ENCODE data around the gene DMRT2. TPM values are rescaled to one million over a fixed set of nuclear protein-coding genes. Genes with fewer than 3 reads are reported as not detected.

Gene DMRT2
- total and polyA plus RNA-seq, 4 donors = 0.03 TPM; not detected in 3

GRCh38 chr9:1094749-1095148 is 44.6 kb downstream of the DMRT2 start:
- Histone ChIP-seq H3K9ac (ENCODE audit: low read depth in 1 of 2, low read length in 2 of 2) (no peak overlapping the region), H3K27ac (ENCODE audit: low read depth in 1 of 2, low read length in 2 of 2) (no peak overlapping the region), H3K9me3 (ENCODE audit: control insufficient read depth in 4 of 4, low read length in 3 of 4) (no peaks in the 10 kb centered on the region), H3K4me3 (ENCODE audit: low read depth in 1 of 3, low read length in 3 of 3) (no peak overlapping the region), H3K4me1 (ENCODE audit: control insufficient read depth in 4 of 4, insufficient read depth in 4 of 4, low read length in 3 of 4) (no peaks in the 10 kb centered on the region), H3K27me3 (ENCODE audit: control insufficient read depth in 4 of 4, insufficient read depth in 4 of 4, low read length in 3 of 4) (no peaks in the 10 kb centered on the region), H3K36me3 (ENCODE audit: control insufficient read depth in 4 of 4, insufficient read depth in 3 of 4, low read depth in 1 of 4, low read length in 3 of 4) (no peaks in the 10 kb centered on the region)
- DNase-seq (ENCODE audit: low spot score) = no peak
- TF ChIP-seq GABPA (IDR thresholded peaks at IDR 0.05 in 1 of 2, conservative IDR thresholded peaks at IDR 0.05 in 1 of 2) (no peak), FOXA2 (IDR thresholded peaks at IDR 0.05) (no peak), JUND (IDR thresholded peaks at IDR 0.05) (no peak), NR2F2 (IDR thresholded peaks at IDR 0.05) (no peak), YY1 (IDR thresholded peaks at IDR 0.05) (no peak), FOXA1 (IDR thresholded peaks at IDR 0.05) (no peak), SP1 (IDR thresholded peaks at IDR 0.05) (no peak)
- TF ChIP-seq, protein P1, sequence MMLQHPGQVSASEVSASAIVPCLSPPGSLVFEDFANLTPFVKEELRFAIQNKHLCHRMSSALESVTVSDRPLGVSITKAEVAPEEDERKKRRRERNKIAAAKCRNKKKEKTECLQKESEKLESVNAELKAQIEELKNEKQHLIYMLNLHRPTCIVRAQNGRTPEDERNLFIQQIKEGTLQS (IDR thresholded peaks at IDR 0.05) = no peak
- WGBS = 85% methylated on average over 3 of the region's 3 CpGs

- H3K9ac ChIP-seq (ENCODE audit: low read depth in 1 of 2, low read length in 2 of 2) = no peak overlapping the region
- DNase-seq (ENCODE audit: low spot score) = no peak
- no peak overlapping the region for H3K4me3 ChIP-seq (ENCODE audit: low read depth in 1 of 3, low read length in 3 of 3)
- 78% methylated on average over 9 of the region's 9 CpGs for WGBS
- H3K9me3 ChIP-seq (ENCODE audit: control insufficient read depth in 4 of 4, low read length in 3 of 4) = no peaks in the 10 kb centered on the region
- no peaks in the 10 kb centered on the region for H3K36me3 ChIP-seq (ENCODE audit: control insufficient read depth in 4 of 4, insufficient read depth in 3 of 4, low read depth in 1 of 4, low read length in 3 of 4)
- no peak overlapping the region for H3K27ac ChIP-seq (ENCODE audit: low read depth in 1 of 2, low read length in 2 of 2)
- TF ChIP-seq ZBTB33 (IDR thresholded peaks at IDR 0.05) = no peak
- TF ChIP-seq JUND (IDR thresholded peaks at IDR 0.05) = no peak
- TF ChIP-seq HNF4G (IDR thresholded peaks at IDR 0.05) = no peak
- no peak for TF ChIP-seq MAX (IDR thresholded peaks at IDR 0.05)
- no peak for TF ChIP-seq FOXA1 (IDR thresholded peaks at IDR 0.05)
- no peak for TF ChIP-seq EGR1 (IDR thresholded peaks at IDR 0.05; ENCODE audit: low read depth in 2 of 2)
- TF ChIP-seq YY1 (IDR thresholded peaks at IDR 0.05) = no peak
- TF ChIP-seq NR2F2 (IDR thresholded peaks at IDR 0.05) = no peak
- no peak for TF ChIP-seq CTCF (IDR thresholded peaks at IDR 0.05; ENCODE audit: low read depth, low read length, missing input control)
- no peak for TF ChIP-seq SP1 (IDR thresholded peaks at IDR 0.05)
- TF ChIP-seq, protein P1 (IDR thresholded peaks at IDR 0.05) = no peak
- TF ChIP-seq HNF4A (conservative IDR thresholded peaks at IDR 0.05) = no peak
- no peak for TF ChIP-seq GABPA (IDR thresholded peaks at IDR 0.05 in 1 of 2, conservative IDR thresholded peaks at IDR 0.05 in 1 of 2)
- TF ChIP-seq FOXA2 (IDR thresholded peaks at IDR 0.05) = no peak
- no peak for TF ChIP-seq RXRA (IDR thresholded peaks at IDR 0.05)
- no peak for TF ChIP-seq TAF1 (conservative IDR thresholded peaks at IDR 0.05)
- no peak for TF ChIP-seq RAD21 (IDR thresholded peaks at IDR 0.05)
- TF ChIP-seq, protein P2, sequence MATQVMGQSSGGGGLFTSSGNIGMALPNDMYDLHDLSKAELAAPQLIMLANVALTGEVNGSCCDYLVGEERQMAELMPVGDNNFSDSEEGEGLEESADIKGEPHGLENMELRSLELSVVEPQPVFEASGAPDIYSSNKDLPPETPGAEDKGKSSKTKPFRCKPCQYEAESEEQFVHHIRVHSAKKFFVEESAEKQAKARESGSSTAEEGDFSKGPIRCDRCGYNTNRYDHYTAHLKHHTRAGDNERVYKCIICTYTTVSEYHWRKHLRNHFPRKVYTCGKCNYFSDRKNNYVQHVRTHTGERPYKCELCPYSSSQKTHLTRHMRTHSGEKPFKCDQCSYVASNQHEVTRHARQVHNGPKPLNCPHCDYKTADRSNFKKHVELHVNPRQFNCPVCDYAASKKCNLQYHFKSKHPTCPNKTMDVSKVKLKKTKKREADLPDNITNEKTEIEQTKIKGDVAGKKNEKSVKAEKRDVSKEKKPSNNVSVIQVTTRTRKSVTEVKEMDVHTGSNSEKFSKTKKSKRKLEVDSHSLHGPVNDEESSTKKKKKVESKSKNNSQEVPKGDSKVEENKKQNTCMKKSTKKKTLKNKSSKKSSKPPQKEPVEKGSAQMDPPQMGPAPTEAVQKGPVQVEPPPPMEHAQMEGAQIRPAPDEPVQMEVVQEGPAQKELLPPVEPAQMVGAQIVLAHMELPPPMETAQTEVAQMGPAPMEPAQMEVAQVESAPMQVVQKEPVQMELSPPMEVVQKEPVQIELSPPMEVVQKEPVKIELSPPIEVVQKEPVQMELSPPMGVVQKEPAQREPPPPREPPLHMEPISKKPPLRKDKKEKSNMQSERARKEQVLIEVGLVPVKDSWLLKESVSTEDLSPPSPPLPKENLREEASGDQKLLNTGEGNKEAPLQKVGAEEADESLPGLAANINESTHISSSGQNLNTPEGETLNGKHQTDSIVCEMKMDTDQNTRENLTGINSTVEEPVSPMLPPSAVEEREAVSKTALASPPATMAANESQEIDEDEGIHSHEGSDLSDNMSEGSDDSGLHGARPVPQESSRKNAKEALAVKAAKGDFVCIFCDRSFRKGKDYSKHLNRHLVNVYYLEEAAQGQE (IDR thresholded peaks at IDR 0.05) = no peak
- no peaks in the 10 kb centered on the region for H3K27me3 ChIP-seq (ENCODE audit: control insufficient read depth in 4 of 4, insufficient read depth in 4 of 4, low read length in 3 of 4)
- H3K4me1 ChIP-seq (ENCODE audit: control insufficient read depth in 4 of 4, insufficient read depth in 4 of 4, low read length in 3 of 4) = no peaks in the 10 kb centered on the region
Observed at GRCh38 chr9:1096155-1096964, 46.2 kb downstream of the DMRT2 start.
